HepG2 (cell line): ENCODE results near the gene ZBTB46. TPM values are rescaled to one million over a fixed set of nuclear protein-coding genes. Genes with fewer than 3 reads are reported as not detected.
A peak's percentile ranks its signal among the peaks of the same experiment; 100 is the strongest.

ENCODE experiments used
- CHCHD3 ChIP-seq: sonication (generic); formaldehyde crosslinking; IDR thresholded peaks from 2 replicates; pipeline ENCODE4 v1.8.0; 2022; ENCODE audit warnings: mild to moderate bottlenecking, missing genetic modification reagents, moderate library complexity
- HNRNPK ChIP-seq: fragments of 200-400 bp; formaldehyde crosslinking; IDR thresholded peaks from 2 replicates; pipeline ENCODE4 v1.6.1; 2018; ENCODE audit warnings: low read length, low read depth, moderate library complexity, mild to moderate bottlenecking; ENCODE audit not compliant: poor library complexity, severe bottlenecking
- NCOA1 ChIP-seq: sonication (generic); formaldehyde crosslinking; IDR thresholded peaks from 2 replicates; pipeline ENCODE4 v1.9.0; 2021; ENCODE audit warnings: missing genetic modification reagents
- U2AF1 ChIP-seq: fragments of 200-400 bp; formaldehyde crosslinking; optimal IDR thresholded peaks from 2 replicates; pipeline ENCODE3; 2017; ENCODE audit warnings: mild to moderate bottlenecking, low read depth, low read length
- ZBTB21 ChIP-seq: sonication (generic); formaldehyde crosslinking; IDR thresholded peaks from 2 replicates; pipeline ENCODE4 v1.4.0; 2020; ENCODE audit warnings: missing genetic modification reagents
- ZNF10 ChIP-seq: sonication (generic); formaldehyde crosslinking; IDR thresholded peaks from 2 replicates; pipeline ENCODE4 v1.4.0; 2020; ENCODE audit warnings: mild to moderate bottlenecking, low read depth, missing genetic modification reagents, borderline replicate concordance
- ZNF350 ChIP-seq: sonication (generic); formaldehyde crosslinking; IDR thresholded peaks from 2 replicates; pipeline ENCODE4 v1.4.0; 2020; ENCODE audit warnings: mild to moderate bottlenecking, low read depth, missing genetic modification reagents, borderline replicate concordance
- ZNF484 ChIP-seq: sonication (generic); formaldehyde crosslinking; IDR thresholded peaks from 2 replicates; pipeline ENCODE4 v1.5.1; 2020; ENCODE audit warnings: mild to moderate bottlenecking, low read depth, missing genetic modification reagents, borderline replicate concordance
- polyA plus RNA-seq, 8 experiments: library from polyadenylated mRNA; depleted of rRNA in 3 of 8; stranded (reverse) in 7 of 8; unstranded in 1 of 8; fragments of >200 nt; fragmentation: Illumina TruSeq in 4 of 8; extraction: Trizol in 4 of 8; gene quantifications; 2 replicates each; pipeline versions ENCODE4 v1.2.1 to v1.2.3, GENCODE V29; 2011 to 2016; ENCODE audit warnings: low read depth in 4 of 8, missing spikeins in 1 of 8, mixed read lengths in 1 of 8; ENCODE audit not compliant: insufficient read depth in 1 of 8
- total RNA-seq, 5 experiments: library from RNA; depleted of rRNA; stranded (reverse); fragments of >200 nt; fragmentation: Illumina TruSeq; extraction: Trizol; gene quantifications; 2 replicates each; pipeline ENCODE4 v1.2.3, GENCODE V29; 2016; ENCODE audit warnings: low read depth in 1 of 5
- TF ChIP-seq, protein P1 (sequence below), 2 experiments: fragments of 450-650 bp in 1 of 2; sonication (generic) in 1 of 2; formaldehyde crosslinking in 1 of 2; IDR thresholded peaks; 2 replicates each; pipeline versions ENCODE4 v1.6.1 to v1.8.0; 2016 to 2022; ENCODE audit warnings: antibody characterized with exemption in 1 of 2, mild to moderate bottlenecking in 1 of 2, missing genetic modification reagents in 1 of 2
- TF ChIP-seq, protein P2 (sequence below): sonication (generic); formaldehyde crosslinking; IDR thresholded peaks from 2 replicates; pipeline ENCODE4 v1.5.1; 2020; ENCODE audit warnings: missing genetic modification reagents, mild to moderate bottlenecking, borderline replicate concordance
- TF ChIP-seq, protein P3 (sequence below): sonication (generic); formaldehyde crosslinking; IDR thresholded peaks from 2 replicates; pipeline ENCODE4 v1.9.0; 2021; ENCODE audit warnings: missing genetic modification reagents, borderline replicate concordance

The ZBTB46 gene
- total and polyA plus RNA-seq, 2 of the 13 experiments (the other 11 are each of a cell fraction or from before 2014, with no cell fraction given) = 1.6 to 13.5 TPM

DNA sequence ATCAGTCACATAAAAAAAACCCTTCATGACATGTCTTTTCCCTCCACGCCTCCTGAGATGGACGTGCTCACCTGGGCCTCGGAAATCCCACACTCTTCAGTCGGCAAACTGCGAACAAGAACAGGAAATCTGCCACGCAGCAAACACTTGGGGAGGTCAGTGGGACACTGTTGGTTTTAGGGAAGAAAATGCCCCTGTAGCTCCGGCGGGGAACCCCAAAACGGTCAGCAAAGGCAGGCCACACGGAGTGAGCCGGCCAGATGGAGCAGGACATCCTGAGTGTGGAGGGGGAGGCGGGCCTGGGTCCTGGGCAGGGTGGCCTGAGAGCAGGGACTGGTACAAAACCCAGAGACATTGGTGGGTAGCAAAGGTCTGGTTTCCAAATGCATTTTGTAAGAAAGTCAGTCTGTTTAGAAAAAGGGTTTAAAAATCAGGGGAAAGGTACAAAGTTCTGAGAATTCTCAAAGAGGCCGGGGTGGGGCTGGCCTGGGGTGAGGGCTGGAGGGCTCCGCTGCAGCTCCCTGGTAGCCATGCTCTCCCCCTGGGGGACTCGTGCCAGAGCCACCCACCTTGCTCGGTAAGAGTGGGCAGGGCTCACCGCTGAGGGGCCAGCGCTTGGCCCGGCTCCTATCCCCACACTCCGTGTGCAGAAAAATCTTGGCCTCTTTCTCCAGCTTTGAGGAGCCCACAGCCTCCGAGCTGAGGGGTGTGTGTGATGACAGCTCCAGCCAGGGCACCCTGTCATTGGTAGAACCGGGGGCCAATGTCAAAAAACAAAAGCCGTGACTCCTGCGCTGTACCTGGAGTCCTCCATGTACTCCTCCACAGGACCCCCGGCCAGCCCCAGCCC is 86.3 kb downstream of the ZBTB46 start (continued):
- TF ChIP-seq, protein P1, sequence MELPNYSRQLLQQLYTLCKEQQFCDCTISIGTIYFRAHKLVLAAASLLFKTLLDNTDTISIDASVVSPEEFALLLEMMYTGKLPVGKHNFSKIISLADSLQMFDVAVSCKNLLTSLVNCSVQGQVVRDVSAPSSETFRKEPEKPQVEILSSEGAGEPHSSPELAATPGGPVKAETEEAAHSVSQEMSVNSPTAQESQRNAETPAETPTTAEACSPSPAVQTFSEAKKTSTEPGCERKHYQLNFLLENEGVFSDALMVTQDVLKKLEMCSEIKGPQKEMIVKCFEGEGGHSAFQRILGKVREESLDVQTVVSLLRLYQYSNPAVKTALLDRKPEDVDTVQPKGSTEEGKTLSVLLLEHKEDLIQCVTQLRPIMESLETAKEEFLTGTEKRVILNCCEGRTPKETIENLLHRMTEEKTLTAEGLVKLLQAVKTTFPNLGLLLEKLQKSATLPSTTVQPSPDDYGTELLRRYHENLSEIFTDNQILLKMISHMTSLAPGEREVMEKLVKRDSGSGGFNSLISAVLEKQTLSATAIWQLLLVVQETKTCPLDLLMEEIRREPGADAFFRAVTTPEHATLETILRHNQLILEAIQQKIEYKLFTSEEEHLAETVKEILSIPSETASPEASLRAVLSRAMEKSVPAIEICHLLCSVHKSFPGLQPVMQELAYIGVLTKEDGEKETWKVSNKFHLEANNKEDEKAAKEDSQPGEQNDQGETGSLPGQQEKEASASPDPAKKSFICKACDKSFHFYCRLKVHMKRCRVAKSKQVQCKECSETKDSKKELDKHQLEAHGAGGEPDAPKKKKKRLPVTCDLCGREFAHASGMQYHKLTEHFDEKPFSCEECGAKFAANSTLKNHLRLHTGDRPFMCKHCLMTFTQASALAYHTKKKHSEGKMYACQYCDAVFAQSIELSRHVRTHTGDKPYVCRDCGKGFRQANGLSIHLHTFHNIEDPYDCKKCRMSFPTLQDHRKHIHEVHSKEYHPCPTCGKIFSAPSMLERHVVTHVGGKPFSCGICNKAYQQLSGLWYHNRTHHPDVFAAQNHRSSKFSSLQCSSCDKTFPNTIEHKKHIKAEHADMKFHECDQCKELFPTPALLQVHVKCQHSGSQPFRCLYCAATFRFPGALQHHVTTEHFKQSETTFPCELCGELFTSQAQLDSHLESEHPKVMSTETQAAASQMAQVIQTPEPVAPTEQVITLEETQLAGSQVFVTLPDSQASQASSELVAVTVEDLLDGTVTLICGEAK (IDR thresholded peaks at IDR 0.05) = no peak
- TF ChIP-seq, protein P1 (CRISPR knock-in tag; IDR thresholded peaks at IDR 0.05) = no peak
- TF ChIP-seq ZBTB21 (CRISPR knock-in tag) = no peak
- no peak for TF ChIP-seq CHCHD3 (CRISPR knock-in tag)
- TF ChIP-seq, protein P2, sequence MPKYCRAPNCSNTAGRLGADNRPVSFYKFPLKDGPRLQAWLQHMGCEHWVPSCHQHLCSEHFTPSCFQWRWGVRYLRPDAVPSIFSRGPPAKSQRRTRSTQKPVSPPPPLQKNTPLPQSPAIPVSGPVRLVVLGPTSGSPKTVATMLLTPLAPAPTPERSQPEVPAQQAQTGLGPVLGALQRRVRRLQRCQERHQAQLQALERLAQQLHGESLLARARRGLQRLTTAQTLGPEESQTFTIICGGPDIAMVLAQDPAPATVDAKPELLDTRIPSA = 0 out of 2 replicates have a peak, but pooled peaks have one; percentile 51
- no peak for TF ChIP-seq ZNF350 (CRISPR knock-in tag)
- peak; percentile 78; the same call in 1 of the 2 replicates for TF ChIP-seq NCOA1
- no peak for TF ChIP-seq ZNF484
- no peak for TF ChIP-seq ZNF10 (CRISPR knock-in tag)
- TF ChIP-seq U2AF1 = no peak
- TF ChIP-seq HNRNPK = no peak
- TF ChIP-seq, protein P3, sequence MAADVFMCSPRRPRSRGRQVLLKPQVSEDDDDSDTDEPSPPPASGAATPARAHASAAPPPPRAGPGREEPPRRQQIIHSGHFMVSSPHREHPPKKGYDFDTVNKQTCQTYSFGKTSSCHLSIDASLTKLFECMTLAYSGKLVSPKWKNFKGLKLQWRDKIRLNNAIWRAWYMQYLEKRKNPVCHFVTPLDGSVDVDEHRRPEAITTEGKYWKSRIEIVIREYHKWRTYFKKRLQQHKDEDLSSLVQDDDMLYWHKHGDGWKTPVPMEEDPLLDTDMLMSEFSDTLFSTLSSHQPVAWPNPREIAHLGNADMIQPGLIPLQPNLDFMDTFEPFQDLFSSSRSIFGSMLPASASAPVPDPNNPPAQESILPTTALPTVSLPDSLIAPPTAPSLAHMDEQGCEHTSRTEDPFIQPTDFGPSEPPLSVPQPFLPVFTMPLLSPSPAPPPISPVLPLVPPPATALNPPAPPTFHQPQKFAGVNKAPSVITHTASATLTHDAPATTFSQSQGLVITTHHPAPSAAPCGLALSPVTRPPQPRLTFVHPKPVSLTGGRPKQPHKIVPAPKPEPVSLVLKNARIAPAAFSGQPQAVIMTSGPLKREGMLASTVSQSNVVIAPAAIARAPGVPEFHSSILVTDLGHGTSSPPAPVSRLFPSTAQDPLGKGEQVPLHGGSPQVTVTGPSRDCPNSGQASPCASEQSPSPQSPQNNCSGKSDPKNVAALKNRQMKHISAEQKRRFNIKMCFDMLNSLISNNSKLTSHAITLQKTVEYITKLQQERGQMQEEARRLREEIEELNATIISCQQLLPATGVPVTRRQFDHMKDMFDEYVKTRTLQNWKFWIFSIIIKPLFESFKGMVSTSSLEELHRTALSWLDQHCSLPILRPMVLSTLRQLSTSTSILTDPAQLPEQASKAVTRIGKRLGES (CRISPR knock-in tag) = no peak
